Heart left ventricle (tissue), 13 donors: ENCODE measurements around the gene JPH2.

Source experiments
- CTCF ChIP-seq, 12 donors: fragments of 200-600 bp; sonication (generic) in 4 of 12; IDR thresholded peaks; one replicate each; pipeline versions ENCODE4 v1.5.0 to v1.8.0; 2018 to 2022; ENCODE audit warnings: antibody characterized with exemption in 12 of 12, mild to moderate bottlenecking in 5 of 12
- POLR2A ChIP-seq, 2 donors: fragments of 450-650 bp; IDR thresholded peaks; one replicate each; pipeline ENCODE4 v1.6.1; 2017; ENCODE audit warnings: antibody characterized with exemption in 2 of 2, mild to moderate bottlenecking in 2 of 2, moderate library complexity in 2 of 2
- donor health status: ischemic (EF 13 %, LVEDD 7.1; RV severe dilation, severe dysfunction).
- donor health status: DM: no; HTN: yes; CAD: no.
- donor health status: DM: no; HTN: no; CAD: no.
- donor health status: ischemic (EF 25% LVEDD 6.9; RV normal size, moderate dysfunction).
- donor health status: ischemic (EF 25% LVEDD 5.7; RV mildly dilated, moderate dysfunction).
- donor health status: ischemic (EF 35%, LVEDD 5.7; RV mildly dilated, moderate dysfunction).
- donor health status: nonischemic (EF 11% LVEDD 7.7; RV severe dilation, severe dysfunction).
- donor health status: DM: yes; HTN: yes; CAD: no.
- donor health status: PGD.
- donor health status: ischemic (EF 29% LVEDD 5.4; RV normal size, mild dysfunction).
- donor health status: nonischemic (EF 23%, LVEDD 6.1; RV moderate dilation, normal function).

DNA sequence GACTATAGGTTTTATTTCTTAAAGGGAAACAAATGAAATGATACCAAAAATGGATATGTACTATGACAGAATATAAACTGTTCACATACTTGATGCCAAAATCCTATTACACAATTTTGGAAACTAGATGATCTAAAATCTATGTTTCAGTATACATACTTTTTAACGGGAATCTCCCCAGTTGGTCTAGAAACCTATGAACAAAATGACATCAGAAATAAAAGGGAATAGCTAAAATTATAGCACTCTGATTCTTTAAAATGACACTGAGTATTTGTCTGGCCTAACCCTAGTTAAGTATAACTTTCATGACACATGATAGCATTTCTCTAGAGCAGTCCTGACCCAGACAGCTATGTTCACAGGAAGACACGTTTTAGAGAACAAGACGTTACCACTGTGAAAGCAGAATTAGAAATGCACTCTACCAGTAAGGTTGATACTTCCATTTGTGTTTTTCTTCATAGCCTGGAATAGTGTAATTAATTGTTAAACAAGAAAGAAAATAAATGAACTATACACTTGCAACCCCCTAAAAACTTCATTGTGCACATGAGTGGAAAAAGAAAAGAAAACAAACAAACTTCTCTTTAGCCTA is 20.2 kb upstream of the JPH2 start:
- TF ChIP-seq CTCF (IDR thresholded peaks at IDR 0.05) (no peak), POLR2A (IDR thresholded peaks at IDR 0.05) (no peak)
